AG08395 (cell line): ENCODE measurements around the gene SUN3.
A peak's percentile ranks its signal among the peaks of the same experiment; 100 is the strongest.
"Not testable (repeated sequence)": the region's sequence is repeated elsewhere in the genome, so short reads cannot be mapped to it uniquely, and the experiment has no call there.

Source experiments
- DNase-seq: peaks from one replicate; pipeline ENCODE4 v3.0.0; 2012; ENCODE audit warnings: mixed read lengths, low spot score

SUN3 gene

GRCh38 chr7:47944536-47945260 lies 84.2 kb downstream of the SUN3 start:
- no peak for DNase-seq

- DNase-seq = no peak
Observed at GRCh38 chr7:47943676-47944474, 85.0 kb downstream of the SUN3 start.

- DNase-seq = not testable (repeated sequence)
Observed at GRCh38 chr7:47942651-47943050, 86.3 kb downstream of the SUN3 start.

- DNase-seq = no peak
Observed at GRCh38 chr7:47942132-47942531, 86.8 kb downstream of the SUN3 start.

- DNase-seq = peak; percentile 91
Observed at GRCh38 chr7:47941136-47941844, 87.6 kb downstream of the SUN3 start.

- DNase-seq = peak; percentile 92
Observed at GRCh38 chr7:47940088-47941013, 88.6 kb downstream of the SUN3 start.

GRCh38 chr7:47939425-47940036 lies 89.4 kb downstream of the SUN3 start:
- DNase-seq = no peak

GRCh38 chr7:47938574-47939165 lies 90.2 kb downstream of the SUN3 start:
- no peak for DNase-seq

- DNase-seq = no peak
Observed at GRCh38 chr7:47937711-47938573, 91.0 kb downstream of the SUN3 start.
